BJ (cell line): Measurements from ENCODE around the gene CCDC74B. TPM values are rescaled to one million over a fixed set of nuclear protein-coding genes. Genes with fewer than 3 reads are reported as not detected.
A peak's percentile ranks its signal among the peaks of the same experiment; 100 is the strongest.
"Not testable (repeated sequence)": the region's sequence is repeated elsewhere in the genome, so short reads cannot be mapped to it uniquely, and the experiment has no call there.

Source experiments
- CTCF ChIA-PET: fragments of 350-600 bp; formaldehyde crosslinking; extraction: SDS; loops from one replicate; lab custom pipeline; 2021; ENCODE audit warnings: antibody characterized with exemption, inconsistent platforms; lab: Yijun Ruan, JAX
- POLR2A ChIA-PET: fragments of 300-600 bp; sonication (Branson Sonifier 250); formaldehyde crosslinking; extraction: SDS; loops from one replicate; lab custom pipeline; 2021; ENCODE audit warnings: antibody characterized with exemption; lab: Charles Lee
- DNase-seq: peaks from one replicate; pipeline ENCODE4 v3.0.0-alpha.2; 2011; ENCODE audit warnings: low read depth
- H3K27me3 ChIP-seq: 2 replicates; pipeline ENCODE4 v1.6.0; 2011; ENCODE audit warnings: low read length; ENCODE audit not compliant: control insufficient read depth, insufficient read depth
- H3K36me3 ChIP-seq: 2 replicates; pipeline ENCODE4 v1.5.1; 2011; ENCODE audit warnings: low read length; ENCODE audit not compliant: control insufficient read depth, insufficient read depth
- H3K4me3 ChIP-seq: 2 replicates; pipeline ENCODE4 v1.5.1; 2011; ENCODE audit warnings: low read depth, mild to moderate bottlenecking, control low read depth, low read length
- polyA minus RNA-seq: library from RNA; depleted of rRNA, polyadenylated mRNA; stranded (reverse); fragments of >200 nt; gene quantifications from 2 replicates; pipeline ENCODE4 v1.2.3, GENCODE V29; 2011; rRNA and poly(A)+ RNA removed
- polyA plus RNA-seq: library from polyadenylated mRNA; depleted of rRNA; stranded (reverse); fragments of >200 nt; gene quantifications from 2 replicates; pipeline ENCODE4 v1.2.3, GENCODE V29; 2011; rRNA removed
- TF ChIP-seq, protein P1 (sequence below): IDR thresholded peaks from 2 replicates; pipeline ENCODE4 v1.5.1; 2011; ENCODE audit warnings: low read depth, mild to moderate bottlenecking, control low read depth, inconsistent platforms, low read length, moderate library complexity; ENCODE audit not compliant: insufficient read depth

Gene CCDC74B
- 2.7 and 5.3 TPM in 2 replicates for polyA plus RNA-seq
- polyA minus RNA-seq, result 0.62 and 1.6 TPM in 2 replicates

- H3K36me3 ChIP-seq, DNase-seq, CTCF ChIA-PET, H3K27me3 ChIP-seq, POLR2A ChIA-PET: not testable (repeated sequence)
- H3K4me3 ChIP-seq, result peak within 1 kb of the TSS; percentile 35
These were observed at the start of gene CCDC74B for GRCh38 chr2:130145006-130145414. TSS of gene CCDC74B (minus strand) at chr2:130145112. CDS start at chr2:130144996, 116 bp downstream.

- POLR2A ChIA-PET, H3K27me3 ChIP-seq, H3K36me3 ChIP-seq, DNase-seq, H3K4me3 ChIP-seq, CTCF ChIA-PET: not testable (repeated sequence)
These were observed 48.9 kb upstream of the CCDC74B start for GRCh38 chr2:130193824-130194223.

GRCh38 chr2:130192451-130192850 is 47.5 kb upstream of the CCDC74B start:
- H3K4me3 ChIP-seq, H3K36me3 ChIP-seq, DNase-seq, POLR2A ChIA-PET, CTCF ChIA-PET, H3K27me3 ChIP-seq: not testable (repeated sequence)

DNA sequence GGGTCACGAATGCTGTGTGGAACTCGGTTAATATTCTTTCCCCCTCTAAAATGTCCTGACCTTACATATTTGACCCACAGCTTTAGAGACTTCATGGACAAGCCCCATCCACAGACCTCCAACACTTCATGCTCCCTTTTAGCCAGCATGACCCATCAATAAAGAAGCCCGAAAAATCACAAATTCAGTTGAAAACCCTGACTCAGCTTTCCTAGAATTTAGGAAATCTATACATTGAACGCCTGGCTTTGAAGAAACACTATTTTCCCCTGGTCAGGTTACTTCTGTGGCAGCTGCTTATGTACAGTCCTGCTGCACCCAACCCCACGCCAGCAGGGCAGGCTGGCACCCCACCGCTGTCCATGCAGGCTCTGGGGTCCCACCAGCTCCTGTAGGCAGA is 46.4 kb upstream of the CCDC74B start:
- H3K4me3 ChIP-seq, POLR2A ChIA-PET, H3K27me3 ChIP-seq, H3K36me3 ChIP-seq, DNase-seq: not testable (repeated sequence)
- CTCF ChIA-PET, result interaction anchor here (1.1 kb wide), 1 partner anchor 10 kb away, joined by 4 read pairs; the partner anchor contains the start of gene SMPD4

DNA sequence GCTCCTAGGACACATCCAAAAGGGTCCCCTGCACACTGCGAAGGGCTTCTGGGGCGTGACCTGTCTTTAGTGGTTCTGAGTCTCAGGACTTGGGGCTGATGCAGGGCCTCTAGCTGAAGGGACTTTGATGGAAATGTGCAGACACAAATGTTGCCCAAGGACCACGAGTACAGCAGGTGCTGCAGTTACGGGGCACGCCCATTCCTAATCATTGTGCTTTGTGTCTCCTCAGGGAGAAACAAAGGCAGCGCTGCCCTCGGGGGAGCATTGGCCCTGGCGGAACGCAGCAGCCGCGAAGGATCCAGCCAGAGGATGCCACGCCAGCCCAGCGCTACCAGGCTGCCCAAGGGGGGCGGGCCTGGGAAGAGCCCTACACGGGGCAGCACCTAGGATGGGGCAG is 45.3 kb upstream of the CCDC74B start:
- no peak for DNase-seq
- H3K4me3 ChIP-seq, result no peak overlapping the region
- POLR2A ChIA-PET, result no interaction called here
- no peaks in the 10 kb centered on the region for H3K27me3 ChIP-seq
- CTCF ChIA-PET, result no interaction called here
- H3K36me3 ChIP-seq, result peaks cover 3% of the 10 kb centered on the region
- TF ChIP-seq, protein P1, sequence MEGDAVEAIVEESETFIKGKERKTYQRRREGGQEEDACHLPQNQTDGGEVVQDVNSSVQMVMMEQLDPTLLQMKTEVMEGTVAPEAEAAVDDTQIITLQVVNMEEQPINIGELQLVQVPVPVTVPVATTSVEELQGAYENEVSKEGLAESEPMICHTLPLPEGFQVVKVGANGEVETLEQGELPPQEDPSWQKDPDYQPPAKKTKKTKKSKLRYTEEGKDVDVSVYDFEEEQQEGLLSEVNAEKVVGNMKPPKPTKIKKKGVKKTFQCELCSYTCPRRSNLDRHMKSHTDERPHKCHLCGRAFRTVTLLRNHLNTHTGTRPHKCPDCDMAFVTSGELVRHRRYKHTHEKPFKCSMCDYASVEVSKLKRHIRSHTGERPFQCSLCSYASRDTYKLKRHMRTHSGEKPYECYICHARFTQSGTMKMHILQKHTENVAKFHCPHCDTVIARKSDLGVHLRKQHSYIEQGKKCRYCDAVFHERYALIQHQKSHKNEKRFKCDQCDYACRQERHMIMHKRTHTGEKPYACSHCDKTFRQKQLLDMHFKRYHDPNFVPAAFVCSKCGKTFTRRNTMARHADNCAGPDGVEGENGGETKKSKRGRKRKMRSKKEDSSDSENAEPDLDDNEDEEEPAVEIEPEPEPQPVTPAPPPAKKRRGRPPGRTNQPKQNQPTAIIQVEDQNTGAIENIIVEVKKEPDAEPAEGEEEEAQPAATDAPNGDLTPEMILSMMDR, result no peak

DNA sequence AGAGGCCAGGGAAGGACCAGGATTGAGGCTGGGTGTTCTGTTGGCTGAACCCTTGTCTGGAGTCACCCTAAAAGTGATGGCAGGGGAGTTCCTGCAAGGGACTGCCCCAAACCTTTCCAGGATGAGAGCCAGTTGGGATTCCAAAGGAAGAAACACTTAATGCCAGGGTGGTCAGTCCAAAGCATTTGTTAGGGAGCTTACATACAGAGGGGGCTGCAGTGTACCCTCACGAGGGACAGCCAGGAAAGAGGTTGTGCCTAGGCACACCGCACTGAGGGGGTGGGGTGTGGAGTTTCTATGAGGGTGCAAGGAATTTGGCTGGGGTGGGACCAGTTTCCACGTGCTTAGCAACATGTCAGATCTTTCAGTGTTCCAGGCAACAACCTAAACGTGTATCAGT is 44.0 kb upstream of the CCDC74B start:
- H3K36me3 ChIP-seq, H3K4me3 ChIP-seq, CTCF ChIA-PET, H3K27me3 ChIP-seq, DNase-seq, POLR2A ChIA-PET: not testable (repeated sequence)

DNA sequence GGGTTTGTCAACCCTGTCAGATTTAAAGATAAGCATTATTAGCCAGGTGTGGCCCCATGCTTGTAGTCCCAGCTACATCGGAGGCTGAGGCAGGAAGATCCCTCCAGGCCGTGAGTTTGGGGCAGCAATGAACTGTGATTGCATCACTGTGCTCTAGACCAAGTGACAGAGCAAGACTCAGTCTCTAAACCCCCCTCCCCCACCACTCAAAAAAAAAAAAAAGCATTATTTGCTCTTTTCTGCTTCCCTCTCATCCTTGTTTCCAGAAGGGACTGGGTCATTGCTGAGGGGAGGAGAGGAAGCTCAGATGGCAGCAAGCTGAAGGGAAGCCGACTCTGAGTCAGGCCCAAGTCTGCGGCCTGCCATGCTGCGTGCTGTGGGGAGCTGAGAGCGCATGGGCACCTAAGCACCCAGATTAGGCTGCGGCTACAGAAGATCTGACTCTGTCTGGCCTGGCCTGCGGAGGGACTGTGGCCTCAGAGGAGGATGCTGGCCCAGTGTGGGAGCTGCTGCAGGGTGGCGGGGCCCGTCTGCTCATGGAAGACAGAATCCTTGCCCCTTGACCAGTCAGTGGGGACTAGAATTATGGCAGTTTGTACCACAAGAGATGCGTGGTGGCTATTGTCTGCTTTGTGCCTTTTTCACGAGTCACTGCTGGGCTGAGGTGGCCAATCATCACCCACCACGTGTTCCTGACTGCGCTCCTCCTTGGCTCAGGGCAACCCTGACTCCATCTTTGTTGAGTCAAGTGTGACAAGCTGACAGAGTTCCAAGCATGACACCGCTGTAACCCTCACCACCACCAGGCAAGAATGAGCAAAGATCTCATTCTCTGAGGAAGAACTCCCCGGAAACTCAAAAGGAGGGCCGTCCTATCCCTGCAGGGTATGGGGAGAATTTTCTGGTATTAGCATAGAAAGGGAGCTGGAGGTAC is 43.2 kb upstream of the CCDC74B start:
- CTCF ChIA-PET, result interaction anchor here (0.9 to 2.5 kb wide), 2 partner anchors 145 to 154 kb away, joined by 5 to 10 read pairs; partner anchors contain the start of gene IMP4
- POLR2A ChIA-PET, result not testable (repeated sequence)

DNA sequence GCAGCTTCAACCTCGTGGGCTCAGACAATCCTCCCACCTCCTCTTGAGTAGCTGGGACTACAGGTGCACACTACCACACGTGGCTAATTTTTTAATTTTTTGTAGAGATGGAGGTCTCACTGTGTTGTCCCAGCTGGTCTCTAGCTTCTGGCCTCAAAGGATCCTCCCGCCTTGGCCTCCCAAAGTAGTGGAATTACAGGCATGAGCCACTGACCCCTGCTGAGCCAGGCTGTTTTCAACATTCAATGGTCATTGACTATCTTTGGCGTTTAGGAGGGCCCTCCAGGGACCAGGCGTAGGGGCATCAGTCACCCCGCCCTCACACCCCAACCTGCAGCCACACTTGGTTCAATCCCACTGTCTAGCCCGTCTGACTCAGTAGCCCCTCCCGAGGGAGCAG is 42.4 kb upstream of the CCDC74B start:
- H3K4me3 ChIP-seq, result no peak overlapping the region
- ChIA-PET CTCF (interaction anchor here (0.9 to 2.5 kb wide), 2 partner anchors 146 to 155 kb away, joined by 5 to 10 read pairs; partner anchors contain the start of gene IMP4), POLR2A (no interaction called here)
- peaks cover 6% of the 10 kb centered on the region for H3K36me3 ChIP-seq
- H3K27me3 ChIP-seq, result no peaks in the 10 kb centered on the region
- no peak for DNase-seq
- TF ChIP-seq, protein P1, result no peak

More for the DNA sequence above, 43.2 kb upstream of the CCDC74B start:
- not testable (repeated sequence) for H3K4me3 ChIP-seq, H3K27me3 ChIP-seq, H3K36me3 ChIP-seq, DNase-seq
